Stimulated activated CD4-positive, alpha-beta T cell treated with anti-CD3 and anti-CD28 coated beads, Interleukin-1b, Interleukin-23, amount 100 ng/mL, for 1 hour (primary cell): ENCODE data around the gene SLC9B1.
"Not testable (repeated sequence)": the region's sequence is repeated elsewhere in the genome, so short reads cannot be mapped to it uniquely, and the experiment has no call there.

Source experiments
- DNase-seq, 2 donors: peaks; one replicate each; pipeline ENCODE4 v3.0.0-alpha.2; 2020; ENCODE audit warnings: low read depth in 2 of 2

SLC9B1 gene

GRCh38 chr4:103011378-103012025 lies 8.0 kb downstream of the SLC9B1 start:
- no peak for DNase-seq

GRCh38 chr4:103010804-103011203 lies 8.7 kb downstream of the SLC9B1 start:
- no peak for DNase-seq

GRCh38 chr4:103008875-103009729 lies 10.4 kb downstream of the SLC9B1 start:
- no peak for DNase-seq

GRCh38 chr4:103002551-103002950 lies 17.0 kb downstream of the SLC9B1 start:
- DNase-seq = no peak

- no peak for DNase-seq
These were observed 24.7 kb downstream of the SLC9B1 start for GRCh38 chr4:102994803-102995202.

- not testable (repeated sequence) for DNase-seq
These were observed 25.5 kb downstream of the SLC9B1 start for GRCh38 chr4:102993985-102994384.

- DNase-seq = no peak
These were observed 31.0 kb downstream of the SLC9B1 start for GRCh38 chr4:102988429-102989020.

GRCh38 chr4:102981005-102981404 lies 38.5 kb downstream of the SLC9B1 start:
- no peak for DNase-seq

GRCh38 chr4:102961813-102962212 lies 57.7 kb downstream of the SLC9B1 start:
- not testable (repeated sequence) for DNase-seq

- DNase-seq = no peak
These were observed 60.0 kb downstream of the SLC9B1 start for GRCh38 chr4:102959496-102959895.

GRCh38 chr4:102945066-102945465 lies 74.4 kb downstream of the SLC9B1 start:
- no peak for DNase-seq

GRCh38 chr4:102938063-102938462 lies 81.4 kb downstream of the SLC9B1 start:
- not testable (repeated sequence) for DNase-seq

- DNase-seq = no peak
These were observed 83.8 kb downstream of the SLC9B1 start for GRCh38 chr4:102935716-102936115.

GRCh38 chr4:102919697-102920096 lies 99.8 kb downstream of the SLC9B1 start:
- not testable (repeated sequence) for DNase-seq

- no peak for DNase-seq
These were observed 100.6 kb downstream of the SLC9B1 start for GRCh38 chr4:102918859-102919258.

GRCh38 chr4:102901804-102902203 lies 117.7 kb downstream of the SLC9B1 start:
- no peak for DNase-seq

- not testable (repeated sequence) for DNase-seq
These were observed 121.9 kb downstream of the SLC9B1 start for GRCh38 chr4:102897610-102898009.

- DNase-seq = not testable (repeated sequence)
These were observed 123.0 kb downstream of the SLC9B1 start for GRCh38 chr4:102896547-102896946.

- not testable (repeated sequence) for DNase-seq
These were observed 129.6 kb downstream of the SLC9B1 start for GRCh38 chr4:102889866-102890265.

- DNase-seq = not testable (repeated sequence)
These were observed 130.9 kb downstream of the SLC9B1 start for GRCh38 chr4:102888570-102888969.

- DNase-seq = no peak
These were observed 136.2 kb downstream of the SLC9B1 start for GRCh38 chr4:102883278-102883677.

- no peak for DNase-seq
These were observed 138.2 kb downstream of the SLC9B1 start for GRCh38 chr4:102881343-102881742.

- no peak for DNase-seq
These were observed 140.6 kb downstream of the SLC9B1 start for GRCh38 chr4:102878901-102879300.
